T follicular helper cell (primary cell): ENCODE results near the gene RNGTT.

Experiments used
- DNase-seq: peaks from one replicate; pipeline ENCODE4 v3.0.0-alpha.2; 2020; ENCODE audit warnings: low read depth

The RNGTT gene

DNA sequence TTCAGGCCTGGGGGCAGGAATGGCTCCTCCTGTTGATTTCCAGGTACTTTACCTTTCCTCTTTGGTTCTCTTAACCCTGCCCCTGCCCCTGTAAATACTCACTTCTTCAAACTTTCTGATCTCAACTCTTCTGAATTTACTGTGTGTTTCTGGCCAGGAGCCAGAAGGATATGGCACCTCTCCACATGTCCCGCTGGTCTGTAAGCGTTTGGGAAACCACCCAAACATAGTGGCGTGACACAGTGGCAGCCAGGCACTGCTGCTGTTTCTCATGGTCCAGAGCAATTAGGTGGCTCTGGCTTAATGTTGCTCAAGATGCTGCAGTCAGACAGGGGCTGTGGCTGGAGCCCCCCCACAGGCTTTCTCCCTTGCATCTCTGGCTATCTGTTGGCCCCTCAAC is 374.5 kb downstream of the RNGTT start:
- DNase-seq, result no peak

DNA sequence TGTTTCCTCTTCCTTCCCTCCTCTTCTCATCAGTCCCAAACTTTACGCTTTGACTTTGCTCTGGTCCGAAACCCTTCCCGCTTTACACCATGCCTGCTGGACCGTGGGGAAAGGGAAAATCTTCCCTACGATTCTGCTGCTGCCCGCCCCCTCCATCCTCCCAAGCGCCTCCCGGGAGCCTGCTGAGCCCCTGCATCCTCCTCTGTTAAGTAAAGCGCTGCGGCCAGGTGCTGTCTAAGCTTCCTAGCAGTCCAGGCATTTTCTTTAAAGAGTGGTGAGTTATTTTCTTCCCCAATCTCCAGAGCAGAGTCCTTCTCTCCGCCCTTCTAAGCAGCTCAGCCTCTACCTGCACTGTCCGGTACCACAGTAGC is 376.3 kb downstream of the RNGTT start:
- DNase-seq, result no peak

DNA sequence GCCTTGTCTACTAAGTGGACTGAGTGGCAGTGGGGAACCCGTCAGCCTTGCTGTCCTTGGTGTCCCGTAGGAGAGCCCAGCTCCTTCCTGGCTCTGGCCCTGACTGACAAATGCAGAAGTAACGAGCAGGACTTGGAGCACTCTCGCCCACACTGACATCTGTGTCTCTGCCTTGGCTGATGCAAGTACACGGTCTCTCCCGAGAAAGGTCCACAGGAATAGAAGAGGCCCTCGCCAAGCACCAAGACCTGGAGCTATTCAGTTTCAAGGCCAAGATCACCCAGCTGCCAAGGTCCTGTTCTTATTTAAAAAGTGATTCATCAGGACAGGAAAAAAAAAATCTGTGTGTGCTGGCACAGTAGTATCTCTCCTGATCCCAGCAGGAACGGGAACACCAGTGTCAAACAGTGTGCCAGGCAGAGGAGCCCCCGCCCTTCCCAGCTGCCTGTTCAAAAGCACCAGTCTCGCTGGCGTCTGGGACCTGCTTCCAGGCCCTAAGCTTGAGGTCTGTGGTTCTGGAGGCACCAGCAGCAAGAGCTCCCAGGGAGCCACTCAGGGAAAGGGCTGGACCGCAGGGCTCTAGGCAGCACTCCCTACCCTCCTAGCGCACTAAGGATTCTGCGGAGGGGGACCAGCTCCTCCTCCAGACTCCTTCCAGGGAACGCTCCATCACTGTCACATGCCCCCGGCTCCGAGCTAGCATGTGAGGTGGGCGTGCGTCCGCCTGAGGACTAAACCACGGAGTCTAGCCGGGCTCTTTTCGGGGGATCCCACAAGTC is 376.9 kb downstream of the RNGTT start:
- no peak for DNase-seq

DNA sequence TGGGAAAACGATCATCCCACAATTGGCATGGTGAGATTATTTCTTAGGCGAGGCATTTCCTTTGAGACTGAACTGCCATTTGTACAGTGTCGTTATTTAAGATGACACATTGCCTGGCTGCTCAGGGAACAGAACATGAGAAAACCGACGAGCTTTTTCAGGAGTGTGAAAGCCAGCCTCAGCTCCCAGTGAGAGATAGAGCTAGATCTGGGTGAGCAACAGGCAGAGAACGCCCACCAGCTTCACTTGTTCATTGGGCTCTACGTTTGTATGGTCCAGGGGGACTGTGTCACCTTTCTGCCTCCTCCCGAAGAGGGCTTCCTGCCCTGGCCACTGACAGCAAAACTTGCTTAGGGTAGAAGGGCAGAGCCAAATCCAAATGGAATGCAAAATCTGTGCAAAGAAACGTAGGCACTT is 378.1 kb downstream of the RNGTT start:
- no peak for DNase-seq

DNA sequence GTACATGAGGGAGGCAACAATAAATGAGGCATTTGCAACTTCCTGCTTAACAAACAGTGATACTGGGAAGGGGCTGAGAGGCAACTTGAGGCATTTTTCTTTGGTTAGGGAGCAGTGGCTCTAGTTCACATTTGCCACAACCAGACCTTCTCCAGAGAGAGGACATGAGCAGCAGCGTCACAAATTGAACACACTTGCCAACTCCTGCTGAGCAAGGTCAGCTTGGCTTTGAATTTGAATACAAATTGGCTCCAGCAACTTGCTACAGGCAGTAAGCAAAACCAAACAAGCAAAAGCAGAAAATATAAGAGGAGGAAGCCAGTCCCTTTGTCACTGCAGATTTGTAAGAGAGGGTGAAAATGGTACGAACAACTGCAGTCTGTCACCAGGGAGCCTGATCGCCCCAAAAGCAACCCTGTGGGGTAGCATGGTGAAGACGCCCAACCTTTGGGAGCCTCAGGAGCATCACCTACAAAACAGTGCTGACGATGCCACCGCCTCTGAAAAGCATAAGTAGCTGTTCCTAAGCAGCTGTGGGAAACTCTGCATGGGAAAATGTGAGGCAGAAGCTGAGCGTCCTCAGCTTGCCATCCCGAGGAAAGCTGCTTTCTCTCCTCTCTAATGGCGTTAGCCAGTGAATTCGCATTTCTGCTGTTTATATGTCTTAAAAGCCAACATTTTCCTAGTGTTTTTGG is 378.7 kb downstream of the RNGTT start:
- DNase-seq, result no peak

DNA sequence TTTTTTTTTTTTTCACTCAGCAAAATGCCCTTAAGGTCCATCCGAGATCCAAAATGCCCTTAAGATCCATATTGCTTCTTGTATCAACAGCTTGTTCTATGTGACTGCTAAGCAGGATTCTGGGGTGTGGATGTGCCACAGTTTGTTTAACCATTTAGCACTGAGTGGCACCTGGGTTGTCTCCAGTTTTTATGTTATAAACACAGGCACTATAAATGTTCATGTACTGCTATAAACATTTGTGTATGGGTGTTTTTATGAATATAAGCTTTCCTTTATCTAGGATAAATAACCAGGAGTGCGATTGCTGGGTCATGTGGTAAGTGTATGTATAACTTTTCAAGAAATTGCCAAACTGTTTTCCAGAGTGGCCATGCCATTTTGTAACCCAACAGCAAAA is 386.0 kb downstream of the RNGTT start:
- DNase-seq, result no peak

DNA sequence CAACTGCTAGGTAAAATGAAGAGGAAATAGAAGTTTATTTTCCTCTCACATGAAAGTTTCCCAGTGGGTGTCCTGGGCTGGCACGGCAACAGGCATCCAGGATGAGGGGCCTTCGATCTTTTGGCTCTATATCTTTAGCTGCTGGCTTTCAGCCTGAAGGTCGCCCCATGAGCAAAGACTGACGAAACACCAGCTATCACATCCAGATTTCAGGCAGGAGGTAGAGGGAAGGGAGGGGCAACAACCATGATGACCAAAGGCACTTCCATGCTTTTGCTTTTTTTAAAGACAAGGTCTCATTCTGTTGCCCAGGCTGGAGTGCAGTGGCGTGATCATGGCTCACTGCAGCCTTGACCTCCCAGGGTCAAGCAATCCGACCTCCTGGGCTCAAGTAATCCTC is 387.9 kb downstream of the RNGTT start:
- DNase-seq, result no peak

DNA sequence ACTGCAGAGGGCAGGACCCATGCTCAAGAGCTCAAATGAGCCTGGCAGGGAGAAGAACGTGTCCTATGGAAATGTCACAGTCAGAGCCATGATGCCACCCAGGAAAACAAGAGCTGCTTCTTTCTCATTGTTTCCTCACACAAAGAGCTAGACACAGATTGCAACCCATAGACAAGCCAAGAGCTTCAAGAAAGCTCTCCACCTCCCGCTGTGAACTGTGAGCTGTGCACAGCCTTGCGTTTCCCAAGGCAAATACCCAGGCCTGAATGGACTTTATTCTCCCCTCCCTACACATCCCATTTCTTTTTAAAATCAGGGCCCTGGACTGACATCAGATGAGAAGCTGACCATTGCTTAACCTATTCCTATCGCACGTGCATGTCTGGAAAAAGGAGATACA is 388.8 kb downstream of the RNGTT start:
- DNase-seq, result no peak

DNA sequence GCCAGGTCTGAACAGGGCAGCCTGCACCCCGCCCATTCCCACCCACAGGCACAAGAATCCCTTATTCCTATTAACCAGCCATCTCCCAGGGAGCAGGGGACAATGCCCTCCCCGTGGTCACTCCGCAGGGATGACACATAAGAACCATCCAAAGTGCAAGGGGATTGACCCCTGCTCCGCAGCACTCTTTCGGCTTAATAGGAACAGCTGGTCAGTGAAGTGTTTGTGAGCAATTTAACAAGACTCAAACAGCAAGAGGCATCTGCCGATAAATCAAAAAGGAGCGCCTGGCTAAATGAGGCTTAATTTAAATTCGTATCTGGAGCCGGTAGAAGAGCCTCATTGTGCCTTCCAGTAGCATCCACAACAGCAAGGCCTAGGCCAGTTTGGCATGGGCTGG is 389.4 kb downstream of the RNGTT start:
- DNase-seq, result no peak

DNA sequence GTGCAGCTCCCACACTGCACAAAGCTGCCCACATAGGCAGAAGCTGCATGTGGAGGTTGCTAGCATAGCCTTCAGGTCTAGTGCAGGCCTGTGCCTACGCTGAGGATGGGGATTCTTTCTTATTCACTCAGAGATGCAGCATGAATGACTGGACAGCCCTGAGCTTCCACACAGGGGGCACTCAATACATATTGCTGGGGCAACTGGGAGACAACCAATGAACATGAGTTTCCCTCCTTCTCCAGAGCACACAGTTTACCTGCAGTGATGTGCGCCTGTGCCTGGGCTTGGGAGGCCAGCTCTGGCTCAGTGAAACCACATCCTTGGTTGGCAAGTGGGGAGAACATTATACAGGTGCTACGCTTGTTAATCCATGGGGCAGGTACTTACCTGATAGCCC is 389.9 kb downstream of the RNGTT start:
- DNase-seq, result no peak

DNA sequence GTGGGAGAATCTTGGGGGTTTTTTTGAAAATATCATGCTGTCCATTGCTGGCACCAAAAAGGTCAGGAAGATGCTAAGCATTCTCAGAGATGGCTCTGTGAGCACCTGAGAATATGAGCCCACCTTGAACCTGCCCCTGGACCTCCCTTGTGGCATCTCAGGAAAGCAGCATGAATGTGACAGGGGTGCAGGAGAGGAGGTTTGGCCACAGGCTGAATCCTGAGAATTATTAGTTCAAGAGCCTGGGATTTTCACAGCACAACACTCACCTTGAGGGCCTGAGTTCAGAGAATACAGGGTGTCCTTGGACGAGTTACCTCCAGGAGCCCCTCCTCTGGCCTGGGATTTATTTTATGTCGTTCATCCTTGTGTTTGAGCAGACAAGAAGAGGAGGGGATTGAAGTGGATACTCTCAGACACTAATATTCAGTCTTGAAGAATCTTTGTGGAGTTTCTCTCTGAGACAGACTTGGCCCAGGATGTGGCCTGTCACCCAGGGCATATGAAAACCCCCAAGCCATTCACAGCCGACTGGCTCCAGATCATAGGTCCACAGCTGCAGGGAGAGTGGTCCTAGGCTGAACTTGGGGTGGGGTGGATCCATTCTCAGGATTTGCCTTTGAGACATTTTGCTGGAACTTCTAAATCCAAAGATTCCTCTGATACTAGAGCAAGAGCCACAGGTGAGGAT is 390.8 kb downstream of the RNGTT start:
- DNase-seq, result no peak

DNA sequence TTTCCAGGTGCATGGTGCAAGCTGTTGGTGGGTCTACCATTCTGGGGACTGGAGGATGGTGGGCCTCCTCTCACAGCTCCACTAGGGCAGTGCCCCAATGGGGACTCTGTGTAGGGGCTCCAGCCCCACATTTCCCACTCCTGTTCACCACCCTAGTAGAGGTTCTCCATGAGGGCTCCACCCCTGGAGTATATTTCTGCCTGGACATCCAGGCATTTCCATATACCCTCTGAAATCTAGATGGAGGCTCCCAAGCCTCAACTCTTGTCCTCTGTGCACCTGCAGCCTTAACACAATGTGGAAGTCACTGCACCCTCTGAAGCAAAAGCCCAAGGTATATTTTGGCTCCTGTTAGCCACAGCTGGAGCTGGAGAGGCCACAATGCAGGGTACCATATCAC is 393.5 kb downstream of the RNGTT start:
- no peak for DNase-seq

DNA sequence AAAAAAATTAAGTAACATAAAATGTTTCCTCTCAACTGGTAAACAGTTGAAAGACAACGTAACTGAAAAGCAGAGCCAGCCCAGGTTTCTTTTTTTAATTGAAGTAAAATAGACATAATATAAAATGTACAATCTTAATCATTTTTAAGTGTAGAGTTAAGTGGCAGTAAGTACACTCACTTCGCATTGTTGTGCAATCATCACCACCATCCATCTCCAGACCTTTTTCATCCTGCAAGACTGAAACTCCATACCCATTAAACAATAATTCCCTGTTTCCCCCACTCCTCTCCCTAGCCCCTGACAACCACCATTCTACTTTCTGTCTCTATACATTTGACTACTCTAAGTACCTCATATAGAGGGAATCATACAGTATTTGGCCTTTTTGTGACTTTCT is 395.7 kb downstream of the RNGTT start:
- no peak for DNase-seq

DNA sequence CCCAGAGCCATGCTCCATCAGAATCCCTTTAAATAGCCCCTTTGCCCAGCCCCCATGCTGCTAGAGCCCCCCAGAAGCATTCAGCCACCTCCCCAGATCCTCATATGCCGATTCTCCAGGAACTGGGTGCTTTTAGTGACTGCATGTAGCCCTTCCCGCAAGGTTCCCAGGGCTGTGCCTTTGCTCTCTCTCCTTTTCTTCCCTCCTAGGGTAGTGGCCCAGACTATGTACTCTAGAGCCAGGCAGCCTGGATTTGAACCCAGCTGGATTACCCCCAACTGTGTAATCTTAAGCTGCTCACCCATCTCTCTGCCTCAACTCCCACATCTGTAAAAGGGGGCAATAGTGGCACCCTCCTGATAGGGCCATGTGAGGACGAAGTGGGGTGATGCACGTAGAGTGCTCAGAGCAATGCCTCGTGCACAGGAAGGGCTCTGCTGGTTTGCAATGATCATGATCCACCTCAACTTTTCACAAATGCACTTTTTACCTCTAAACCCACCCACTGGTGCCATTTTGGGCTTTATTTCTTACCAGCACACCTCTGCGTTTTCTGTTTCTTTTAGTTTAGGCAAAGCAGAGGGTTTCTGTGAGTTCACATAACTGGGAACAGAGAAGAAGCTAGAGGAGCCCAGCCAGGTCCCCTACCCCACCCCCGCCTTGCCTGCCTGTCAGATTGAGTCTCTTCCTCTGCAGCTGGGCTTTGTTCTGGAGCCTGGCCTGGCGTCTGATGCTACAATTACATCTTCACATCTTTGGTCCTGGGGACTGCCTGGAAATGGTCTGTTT is 396.5 kb downstream of the RNGTT start:
- no peak for DNase-seq

DNA sequence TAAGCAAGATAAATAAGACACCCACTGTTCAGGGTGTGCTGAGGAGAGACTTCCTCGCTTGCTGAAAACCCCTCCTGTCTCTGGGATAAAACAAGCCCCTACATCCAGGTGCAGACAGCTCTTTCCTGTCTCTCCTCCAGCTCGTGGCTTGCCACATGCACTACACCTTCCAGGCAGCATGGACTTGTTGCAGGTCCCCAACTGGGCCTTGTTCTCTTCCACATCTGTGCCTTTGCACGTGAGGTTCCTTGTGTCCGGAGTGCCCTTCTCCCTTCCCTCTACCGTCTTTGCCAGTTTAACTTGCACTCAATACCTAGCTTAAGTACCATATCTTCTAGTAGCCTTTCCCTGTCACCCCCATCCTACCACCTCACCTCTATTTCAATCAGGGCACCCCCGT is 397.6 kb downstream of the RNGTT start:
- DNase-seq, result no peak

DNA sequence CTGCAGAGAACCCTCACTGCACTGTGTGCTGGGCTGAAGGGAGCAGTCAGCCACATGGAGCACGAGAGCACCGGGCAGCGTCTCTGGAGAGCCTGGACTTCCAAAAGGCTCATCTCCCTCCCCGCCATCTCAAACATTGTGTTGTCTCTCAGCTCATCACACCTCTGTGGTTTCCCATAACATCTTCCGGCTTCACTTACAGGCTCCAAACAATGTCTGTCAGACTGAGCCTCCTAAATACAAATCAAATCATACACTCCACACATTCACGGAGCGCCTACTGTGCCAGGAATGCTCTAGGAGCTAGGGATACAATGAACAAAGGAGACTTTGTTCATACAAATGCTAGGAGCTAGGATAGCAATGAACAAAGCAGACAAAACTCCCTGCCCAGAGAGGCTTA is 398.0 kb downstream of the RNGTT start:
- DNase-seq, result no peak

DNA sequence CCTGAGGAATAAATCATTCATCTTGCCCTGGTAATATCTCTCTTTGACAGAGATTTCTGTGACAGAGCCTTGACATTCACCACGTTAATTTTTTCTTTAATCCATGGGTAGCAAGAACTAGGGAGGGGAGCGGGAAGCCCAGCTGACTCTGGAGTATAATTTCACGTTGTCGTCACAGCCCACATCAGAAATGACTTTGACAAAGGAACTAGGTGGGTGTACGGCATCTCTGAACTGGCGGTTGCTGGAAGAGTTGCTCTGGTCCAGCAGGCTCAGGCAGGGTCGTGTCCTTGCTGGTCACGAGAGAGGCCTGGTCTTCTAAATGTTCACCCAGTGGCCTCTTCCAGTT is 400.2 kb downstream of the RNGTT start:
- DNase-seq, result no peak

DNA sequence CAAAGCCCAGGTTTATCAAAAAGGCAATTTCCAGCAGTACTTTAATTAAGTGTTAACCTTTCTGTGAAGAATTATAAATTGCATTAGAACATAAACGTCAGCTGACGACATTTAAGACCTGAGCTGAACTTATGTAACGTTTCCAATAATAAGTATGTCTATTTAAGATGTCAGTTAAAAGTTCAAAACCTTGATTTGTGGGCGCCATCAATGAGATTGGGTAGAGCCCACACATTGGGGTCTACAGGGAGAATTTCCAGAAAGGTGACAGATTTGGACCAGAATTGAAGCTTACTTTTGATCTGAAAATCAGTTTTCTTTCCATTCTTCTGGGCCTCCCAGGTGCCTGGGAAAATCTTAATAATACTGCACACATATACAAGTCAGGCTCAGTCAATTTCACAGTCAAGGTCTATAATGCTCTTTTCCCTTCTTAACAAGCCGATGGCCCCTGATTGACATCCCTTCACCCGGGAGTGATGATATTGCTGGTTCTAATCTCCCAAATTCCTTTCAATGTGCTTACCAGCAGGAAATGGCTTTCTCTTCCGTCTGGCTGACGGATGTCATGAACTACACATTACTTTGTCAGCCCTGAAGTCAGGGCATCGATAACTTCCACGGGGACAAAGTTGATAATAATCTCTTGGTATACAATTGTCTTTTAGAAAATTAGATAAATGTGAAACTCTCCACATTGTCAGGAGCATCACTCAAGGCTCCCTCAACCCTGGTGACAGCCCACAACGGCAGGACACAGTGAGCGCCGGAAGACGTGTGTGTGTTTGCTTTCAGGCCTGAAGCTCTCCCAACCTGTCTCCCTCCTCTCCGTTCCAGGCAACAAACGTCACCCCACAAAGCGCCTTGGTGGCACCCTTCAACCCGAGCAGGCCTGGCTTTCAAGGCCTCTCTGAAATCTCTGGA is 400.8 kb downstream of the RNGTT start:
- no peak for DNase-seq

DNA sequence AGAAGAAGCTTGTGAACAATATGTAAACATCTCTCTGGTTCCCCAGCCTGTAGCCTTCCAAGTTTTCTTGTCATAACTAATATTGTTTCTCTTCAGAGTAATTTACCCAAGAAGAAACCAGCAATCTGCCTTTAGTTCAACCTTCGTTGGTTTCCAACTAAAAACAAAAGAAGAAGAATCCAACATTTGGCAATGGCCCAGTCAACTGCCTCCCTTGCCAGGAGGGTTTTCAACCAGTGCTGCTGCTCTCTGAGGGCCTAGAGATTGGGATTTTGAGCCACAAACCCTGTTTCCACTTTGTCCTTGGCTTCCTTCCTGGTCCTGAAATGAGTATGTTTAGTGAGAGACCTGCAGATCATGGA is 401.5 kb downstream of the RNGTT start:
- no peak for DNase-seq

DNA sequence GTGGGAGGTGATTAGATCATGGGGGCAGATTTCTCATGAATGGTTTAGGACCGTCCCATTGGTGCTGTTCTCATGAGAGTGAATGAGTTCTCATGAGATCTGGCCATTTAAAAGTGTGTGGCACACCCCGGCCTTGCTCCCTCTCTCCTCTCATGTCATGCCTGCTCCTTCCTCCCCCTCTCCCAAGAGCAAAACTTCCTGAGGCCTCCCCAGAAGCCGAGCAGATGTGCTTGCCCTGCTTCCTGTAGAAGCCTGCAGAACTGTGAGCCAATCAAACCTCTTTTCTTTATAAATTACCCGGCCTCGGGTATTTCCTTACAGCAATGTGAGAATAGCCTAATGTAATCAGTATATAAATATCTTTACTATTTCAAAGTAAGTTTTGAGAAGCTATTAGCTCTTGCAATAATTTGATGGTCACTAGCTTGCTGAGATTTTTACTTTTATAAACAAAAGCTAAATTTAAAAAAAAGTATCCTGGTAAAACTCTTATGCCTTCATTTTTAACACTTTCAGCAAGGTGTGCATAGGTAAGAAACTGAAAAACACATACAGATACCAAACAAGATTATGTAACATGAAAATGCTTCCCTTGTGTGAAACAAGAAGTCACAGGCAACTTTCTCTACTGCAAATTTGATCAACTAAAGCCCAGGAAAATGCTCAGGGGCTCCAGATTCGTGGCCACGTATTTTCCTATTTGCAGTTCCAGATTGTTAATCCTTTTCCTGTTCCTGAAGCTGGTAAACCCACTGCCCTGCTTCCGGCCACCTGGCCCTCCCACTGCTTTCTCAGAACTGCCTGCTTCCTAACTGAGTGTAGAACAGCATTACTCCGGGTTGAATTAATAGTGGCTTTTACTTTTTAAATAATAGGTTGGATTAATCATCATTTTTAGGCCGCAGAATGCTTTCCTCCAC is 402.1 kb downstream of the RNGTT start:
- no peak for DNase-seq
